HUES48 (cell line): Measurements from ENCODE around the gene REPS1.
A peak's percentile ranks its signal among the peaks of the same experiment; 100 is the strongest.

ENCODE experiments used
- H3K27ac ChIP-seq: one replicate; pipeline ENCODE4 v1.7.0; 2013; ENCODE audit warnings: low read depth, low read length, inconsistent platforms
- H3K27me3 ChIP-seq: 2 replicates; pipeline ENCODE4 v1.6.1; 2013; ENCODE audit warnings: mild to moderate bottlenecking, low read length; ENCODE audit not compliant: control insufficient read depth, insufficient read depth
- H3K36me3 ChIP-seq: 2 replicates; pipeline ENCODE4 v1.6.1; 2013; ENCODE audit warnings: low read length; ENCODE audit not compliant: control insufficient read depth, insufficient read depth
- H3K4me1 ChIP-seq: 2 replicates; pipeline ENCODE4 v1.6.1; 2013; ENCODE audit warnings: mild to moderate bottlenecking, low read length; ENCODE audit not compliant: control insufficient read depth, insufficient read depth
- H3K4me3 ChIP-seq: 2 replicates; pipeline ENCODE4 v1.5.1; 2013; ENCODE audit warnings: mild to moderate bottlenecking, low read depth, low read length
- H3K9ac ChIP-seq: 2 replicates; pipeline ENCODE4 v1.6.1; 2013; ENCODE audit warnings: mild to moderate bottlenecking, low read depth, low read length, moderate library complexity
- H3K9me3 ChIP-seq: 2 replicates; pipeline ENCODE4 v1.6.1; 2013; ENCODE audit warnings: low read length; ENCODE audit not compliant: control insufficient read depth, insufficient read depth

Gene REPS1

GRCh38 chr6:138979813-138980668 is 8.0 kb downstream of the REPS1 start:
- Histone ChIP-seq H3K27me3 (no peaks in the 10 kb centered on the region), H3K27ac (no peak overlapping the region), H3K36me3 (no peaks in the 10 kb centered on the region), H3K4me1 (peaks cover 68% of the 10 kb centered on the region), H3K9me3 (no peaks in the 10 kb centered on the region), H3K9ac (no peak overlapping the region), H3K4me3 (no peak overlapping the region)

- H3K36me3 ChIP-seq: no peaks in the 10 kb centered on the region
- H3K4me1 ChIP-seq: peaks cover 74% of the 10 kb centered on the region
- H3K4me3 ChIP-seq: no peak overlapping the region
- no peak overlapping the region for H3K27ac ChIP-seq
- H3K9me3 ChIP-seq: no peaks in the 10 kb centered on the region
- H3K9ac ChIP-seq: no peak overlapping the region
- no peaks in the 10 kb centered on the region for H3K27me3 ChIP-seq
Measured at GRCh38 chr6:138979365-138979764, 8.7 kb downstream of the REPS1 start.

- Histone ChIP-seq H3K4me1 (peaks cover 82% of the 10 kb centered on the region), H3K27me3 (no peaks in the 10 kb centered on the region), H3K27ac (peak overlapping the region; percentile 88), H3K4me3 (no peak overlapping the region), H3K9me3 (no peaks in the 10 kb centered on the region), H3K9ac (no peak overlapping the region), H3K36me3 (no peaks in the 10 kb centered on the region)
Measured at GRCh38 chr6:138978229-138978628, 9.8 kb downstream of the REPS1 start.

- Histone ChIP-seq H3K4me1 (peaks cover 84% of the 10 kb centered on the region), H3K9me3 (no peaks in the 10 kb centered on the region), H3K9ac (no peak overlapping the region), H3K36me3 (no peaks in the 10 kb centered on the region), H3K27me3 (no peaks in the 10 kb centered on the region), H3K4me3 (no peak overlapping the region), H3K27ac (peak overlapping the region; percentile 88)
Measured at GRCh38 chr6:138977646-138978167, 10.3 kb downstream of the REPS1 start.

- Histone ChIP-seq H3K4me1 (peaks cover 84% of the 10 kb centered on the region), H3K4me3 (no peak overlapping the region), H3K27ac (peak overlapping the region; percentile 88), H3K36me3 (no peaks in the 10 kb centered on the region), H3K9ac (no peak overlapping the region), H3K27me3 (no peaks in the 10 kb centered on the region), H3K9me3 (no peaks in the 10 kb centered on the region)
Measured at GRCh38 chr6:138977242-138977641, 10.8 kb downstream of the REPS1 start.

- peaks cover 85% of the 10 kb centered on the region for H3K4me1 ChIP-seq
- H3K27me3 ChIP-seq: no peaks in the 10 kb centered on the region
- H3K36me3 ChIP-seq: no peaks in the 10 kb centered on the region
- no peak overlapping the region for H3K4me3 ChIP-seq
- no peak overlapping the region for H3K27ac ChIP-seq
- no peak overlapping the region for H3K9ac ChIP-seq
- H3K9me3 ChIP-seq: no peaks in the 10 kb centered on the region
Measured at GRCh38 chr6:138975815-138976214, 12.2 kb downstream of the REPS1 start.

GRCh38 chr6:138973466-138974153 is 14.4 kb downstream of the REPS1 start:
- Histone ChIP-seq H3K9me3 (no peaks in the 10 kb centered on the region), H3K27ac (no peak overlapping the region), H3K27me3 (no peaks in the 10 kb centered on the region), H3K4me1 (peaks cover 87% of the 10 kb centered on the region), H3K4me3 (no peak overlapping the region), H3K9ac (no peak overlapping the region), H3K36me3 (no peaks in the 10 kb centered on the region)

- H3K9ac ChIP-seq: no peak overlapping the region
- H3K9me3 ChIP-seq: no peaks in the 10 kb centered on the region
- 0 out of 2 replicates have a peak overlapping the region, but pooled peaks have one; percentile 22 for H3K4me3 ChIP-seq
- no peaks in the 10 kb centered on the region for H3K36me3 ChIP-seq
- H3K27ac ChIP-seq: peak overlapping the region; percentile 74
- peaks cover 93% of the 10 kb centered on the region for H3K4me1 ChIP-seq
- H3K27me3 ChIP-seq: no peaks in the 10 kb centered on the region
Measured at GRCh38 chr6:138972226-138972665, 15.8 kb downstream of the REPS1 start.

- H3K9ac ChIP-seq: 0 out of 2 replicates have a peak overlapping the region, but pooled peaks have one; percentile 8
- H3K36me3 ChIP-seq: no peaks in the 10 kb centered on the region
- peaks cover 92% of the 10 kb centered on the region for H3K4me1 ChIP-seq
- no peaks in the 10 kb centered on the region for H3K27me3 ChIP-seq
- no peaks in the 10 kb centered on the region for H3K9me3 ChIP-seq
- peak overlapping the region; percentile 74 for H3K27ac ChIP-seq
- H3K4me3 ChIP-seq: peak overlapping the region; percentile 22; the same call in 1 of the 2 replicates
Measured at GRCh38 chr6:138971601-138972000, 16.5 kb downstream of the REPS1 start.

- H3K27ac ChIP-seq: peak overlapping the region; percentile 74
- H3K27me3 ChIP-seq: no peaks in the 10 kb centered on the region
- H3K9ac ChIP-seq: no peak overlapping the region
- peaks cover 86% of the 10 kb centered on the region for H3K4me1 ChIP-seq
- no peaks in the 10 kb centered on the region for H3K9me3 ChIP-seq
- no peaks in the 10 kb centered on the region for H3K36me3 ChIP-seq
- H3K4me3 ChIP-seq: no peak overlapping the region
Measured at GRCh38 chr6:138970856-138971425, 17.1 kb downstream of the REPS1 start.
